ENCODE data around the gene IGF2BP2. TPM values are rescaled to one million over a fixed set of nuclear protein-coding genes. Genes with fewer than 3 reads are reported as not detected.

Gene IGF2BP2
- total and polyA plus RNA-seq, 8 donors: 4.0 to 303 (median 29.0) TPM

GRCh38 chr3:185711255-185711870 lies 113.5 kb downstream of the IGF2BP2 start:
- TF ChIP-seq CTCF (IDR thresholded peaks at IDR 0.05) (no peak), EP300 (IDR thresholded peaks at IDR 0.05) (no peak)
- intact Hi-C loops (cut with DNase I; ENCODE audit: low total_unique reads): no loop called here
- Histone ChIP-seq H3K27me3 (peaks cover 0 to 5% (median 0%) of the 10 kb centered on the region in 3 donors), H3K27ac (no peak overlapping the region), H3K9me3 (no peaks in the 10 kb centered on the region), H3K4me1 (peaks cover 0 to 2% (median 1%) of the 10 kb centered on the region in 4 donors), H3K36me3 (no peaks in the 10 kb centered on the region), H3K4me3 (no peak overlapping the region)
- 61 to 66% (median 62%) methylated on average over 8 of the region's 8 CpGs for WGBS, 5 donors
- no peak for DNase-seq

- TF ChIP-seq EP300 (IDR thresholded peaks at IDR 0.05) (no peak), POLR2A (IDR thresholded peaks at IDR 0.05) (no peak), POLR2AphosphoS5 (IDR thresholded peaks at IDR 0.05) (no peak), CTCF (IDR thresholded peaks at IDR 0.05) (no peak)
- intact Hi-C loops (cut with DNase I; ENCODE audit: low total_unique reads): no loop called here
These were observed 115.4 kb downstream of the IGF2BP2 start for GRCh38 chr3:185709251-185709955.

GRCh38 chr3:185708392-185708791 lies 116.5 kb downstream of the IGF2BP2 start:
- 86 to 95% (median 94%) methylated on average over 5 of the region's 5 CpGs for WGBS, 5 donors
- DNase-seq: no peak
- H3K4me1 ChIP-seq: peaks cover 0 to 2% (median 0%) of the 10 kb centered on the region in 4 donors
- no peak for TF ChIP-seq POLR2A (IDR thresholded peaks at IDR 0.05)
- no peak for TF ChIP-seq EP300 (IDR thresholded peaks at IDR 0.05)
- no peak for TF ChIP-seq POLR2AphosphoS5 (IDR thresholded peaks at IDR 0.05)
- no peak for TF ChIP-seq CTCF (IDR thresholded peaks at IDR 0.05)
- peaks cover 0 to 4% (median 0%) of the 10 kb centered on the region in 3 donors for H3K27me3 ChIP-seq
- H3K36me3 ChIP-seq: no peaks in the 10 kb centered on the region
- H3K27ac ChIP-seq: no peak overlapping the region
- no peaks in the 10 kb centered on the region for H3K9me3 ChIP-seq
- intact Hi-C loops (cut with DNase I; ENCODE audit: low total_unique reads): no loop called here
- no peak overlapping the region for H3K4me3 ChIP-seq

More at GRCh38 chr3:185709251-185709955, 115.4 kb downstream of the IGF2BP2 start:
- DNase-seq: no peak
- 55 to 63% (median 60%) methylated on average over 6 of the region's 6 CpGs for WGBS, 5 donors
- Histone ChIP-seq H3K36me3 (no peaks in the 10 kb centered on the region), H3K4me3 (no peak overlapping the region), H3K27me3 (no peaks in the 10 kb centered on the region), H3K27ac (no peak overlapping the region), H3K4me1 (no peaks in the 10 kb centered on the region), H3K9me3 (no peaks in the 10 kb centered on the region)

GRCh38 chr3:185705498-185705897 lies 119.3 kb downstream of the IGF2BP2 start:
- no peaks in the 10 kb centered on the region for H3K9me3 ChIP-seq
- no peaks in the 10 kb centered on the region for H3K36me3 ChIP-seq
- DNase-seq: no peak
- intact Hi-C loops (cut with DNase I; ENCODE audit: low total_unique reads): no loop called here
- peaks cover 0 to 4% (median 0%) of the 10 kb centered on the region in 3 donors for H3K27me3 ChIP-seq
- TF ChIP-seq POLR2A (IDR thresholded peaks at IDR 0.05): no peak
- no peak for TF ChIP-seq POLR2AphosphoS5 (IDR thresholded peaks at IDR 0.05)
- no peak for TF ChIP-seq EP300 (IDR thresholded peaks at IDR 0.05)
- TF ChIP-seq CTCF (IDR thresholded peaks at IDR 0.05): no peak
- H3K4me1 ChIP-seq: peaks cover 0 to 23% (median 8%) of the 10 kb centered on the region in 4 donors
- no peak overlapping the region for H3K27ac ChIP-seq
- H3K4me3 ChIP-seq: no peak overlapping the region
